ENCODE data around the gene DDX31.

The DDX31 gene

DNA sequence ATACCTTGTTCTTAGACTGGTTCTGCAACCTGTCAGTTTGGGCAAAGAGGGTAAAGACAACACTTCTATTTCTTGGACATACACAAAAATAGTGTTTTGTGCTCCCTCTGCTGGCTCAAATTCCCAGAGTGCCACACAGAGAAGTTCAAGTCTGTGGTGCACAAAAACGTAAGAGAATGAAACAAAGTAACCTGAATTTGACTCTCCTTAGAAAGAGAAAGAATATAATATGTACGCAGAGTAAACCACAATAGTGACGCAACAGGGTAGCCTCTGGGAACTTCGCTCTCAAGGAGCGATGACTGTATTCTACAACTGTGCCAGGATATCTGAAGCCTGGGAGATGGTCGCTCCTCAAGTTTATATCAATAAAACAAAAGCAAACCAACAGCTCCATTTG, 18.5 kb downstream of the DDX31 start:
- peak in 1 of 2 experiments; percentile 45 for DNase-seq (ENCODE audit: low read depth in 1 of 2, low spot score in 1 of 2)

DNA sequence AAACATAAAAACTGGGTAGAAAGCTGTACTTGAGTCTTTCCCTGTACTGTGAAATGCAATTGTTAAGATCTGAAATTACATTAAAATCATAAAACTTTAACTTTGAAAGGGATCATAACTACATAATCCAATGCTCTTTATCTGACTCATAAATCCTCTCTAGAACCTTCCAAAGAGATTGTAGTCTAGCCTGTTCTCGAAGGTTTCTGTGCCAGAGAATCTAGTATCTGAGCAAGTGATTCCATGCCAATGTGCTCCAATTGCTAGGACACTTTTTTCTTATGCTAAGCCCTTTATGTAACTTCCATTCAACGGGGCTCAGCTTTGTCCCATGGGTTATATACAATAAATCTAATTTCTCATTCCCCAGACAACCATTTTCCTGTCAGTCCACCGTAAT, 21.1 kb downstream of the DDX31 start:
- Histone ChIP-seq H3K4me3 (replicated peaks; ENCODE audit: insufficient read depth, low read length) (no peak overlapping the region), H3K27ac (replicated peaks) (no peak overlapping the region), H3K27me3 (ENCODE audit: insufficient read depth, poor library complexity, severe bottlenecking) (no peaks in the 10 kb centered on the region)
- TF ChIP-seq GABPA (IDR thresholded peaks at IDR 0.05; ENCODE audit: low read depth) (no peak), POLR2AphosphoS5 (IDR thresholded peaks at IDR 0.05; ENCODE audit: low read depth) (no peak), SPI1 (IDR thresholded peaks at IDR 0.05; ENCODE audit: borderline replicate concordance, low read depth) (no peak)
- TF ChIP-seq, protein P1, sequence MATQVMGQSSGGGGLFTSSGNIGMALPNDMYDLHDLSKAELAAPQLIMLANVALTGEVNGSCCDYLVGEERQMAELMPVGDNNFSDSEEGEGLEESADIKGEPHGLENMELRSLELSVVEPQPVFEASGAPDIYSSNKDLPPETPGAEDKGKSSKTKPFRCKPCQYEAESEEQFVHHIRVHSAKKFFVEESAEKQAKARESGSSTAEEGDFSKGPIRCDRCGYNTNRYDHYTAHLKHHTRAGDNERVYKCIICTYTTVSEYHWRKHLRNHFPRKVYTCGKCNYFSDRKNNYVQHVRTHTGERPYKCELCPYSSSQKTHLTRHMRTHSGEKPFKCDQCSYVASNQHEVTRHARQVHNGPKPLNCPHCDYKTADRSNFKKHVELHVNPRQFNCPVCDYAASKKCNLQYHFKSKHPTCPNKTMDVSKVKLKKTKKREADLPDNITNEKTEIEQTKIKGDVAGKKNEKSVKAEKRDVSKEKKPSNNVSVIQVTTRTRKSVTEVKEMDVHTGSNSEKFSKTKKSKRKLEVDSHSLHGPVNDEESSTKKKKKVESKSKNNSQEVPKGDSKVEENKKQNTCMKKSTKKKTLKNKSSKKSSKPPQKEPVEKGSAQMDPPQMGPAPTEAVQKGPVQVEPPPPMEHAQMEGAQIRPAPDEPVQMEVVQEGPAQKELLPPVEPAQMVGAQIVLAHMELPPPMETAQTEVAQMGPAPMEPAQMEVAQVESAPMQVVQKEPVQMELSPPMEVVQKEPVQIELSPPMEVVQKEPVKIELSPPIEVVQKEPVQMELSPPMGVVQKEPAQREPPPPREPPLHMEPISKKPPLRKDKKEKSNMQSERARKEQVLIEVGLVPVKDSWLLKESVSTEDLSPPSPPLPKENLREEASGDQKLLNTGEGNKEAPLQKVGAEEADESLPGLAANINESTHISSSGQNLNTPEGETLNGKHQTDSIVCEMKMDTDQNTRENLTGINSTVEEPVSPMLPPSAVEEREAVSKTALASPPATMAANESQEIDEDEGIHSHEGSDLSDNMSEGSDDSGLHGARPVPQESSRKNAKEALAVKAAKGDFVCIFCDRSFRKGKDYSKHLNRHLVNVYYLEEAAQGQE (IDR thresholded peaks at IDR 0.05; ENCODE audit: insufficient replicate concordance, low read depth) = no peak
- TF ChIP-seq, protein P2, sequence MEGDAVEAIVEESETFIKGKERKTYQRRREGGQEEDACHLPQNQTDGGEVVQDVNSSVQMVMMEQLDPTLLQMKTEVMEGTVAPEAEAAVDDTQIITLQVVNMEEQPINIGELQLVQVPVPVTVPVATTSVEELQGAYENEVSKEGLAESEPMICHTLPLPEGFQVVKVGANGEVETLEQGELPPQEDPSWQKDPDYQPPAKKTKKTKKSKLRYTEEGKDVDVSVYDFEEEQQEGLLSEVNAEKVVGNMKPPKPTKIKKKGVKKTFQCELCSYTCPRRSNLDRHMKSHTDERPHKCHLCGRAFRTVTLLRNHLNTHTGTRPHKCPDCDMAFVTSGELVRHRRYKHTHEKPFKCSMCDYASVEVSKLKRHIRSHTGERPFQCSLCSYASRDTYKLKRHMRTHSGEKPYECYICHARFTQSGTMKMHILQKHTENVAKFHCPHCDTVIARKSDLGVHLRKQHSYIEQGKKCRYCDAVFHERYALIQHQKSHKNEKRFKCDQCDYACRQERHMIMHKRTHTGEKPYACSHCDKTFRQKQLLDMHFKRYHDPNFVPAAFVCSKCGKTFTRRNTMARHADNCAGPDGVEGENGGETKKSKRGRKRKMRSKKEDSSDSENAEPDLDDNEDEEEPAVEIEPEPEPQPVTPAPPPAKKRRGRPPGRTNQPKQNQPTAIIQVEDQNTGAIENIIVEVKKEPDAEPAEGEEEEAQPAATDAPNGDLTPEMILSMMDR (IDR thresholded peaks at IDR 0.05; ENCODE audit: insufficient read depth, low read length) = no peak
- DNase-seq (ENCODE audit: low read depth in 1 of 2, low spot score in 1 of 2) = no peak

More for the DNA sequence above, 18.5 kb downstream of the DDX31 start:
- no peaks in the 10 kb centered on the region for H3K27me3 ChIP-seq (ENCODE audit: insufficient read depth, poor library complexity, severe bottlenecking)
- TF ChIP-seq POLR2AphosphoS5 (IDR thresholded peaks at IDR 0.05; ENCODE audit: low read depth) (no peak), SPI1 (IDR thresholded peaks at IDR 0.05; ENCODE audit: borderline replicate concordance, low read depth) (no peak), GABPA (IDR thresholded peaks at IDR 0.05; ENCODE audit: low read depth) (no peak)
- TF ChIP-seq, protein P1 (IDR thresholded peaks at IDR 0.05; ENCODE audit: insufficient replicate concordance, low read depth) = no peak
- TF ChIP-seq, protein P2 (IDR thresholded peaks at IDR 0.05; ENCODE audit: insufficient read depth, low read length) = peak; percentile 34
- no peak overlapping the region for H3K27ac ChIP-seq (replicated peaks)
- H3K4me3 ChIP-seq (replicated peaks; ENCODE audit: insufficient read depth, low read length) = no peak overlapping the region

DNA sequence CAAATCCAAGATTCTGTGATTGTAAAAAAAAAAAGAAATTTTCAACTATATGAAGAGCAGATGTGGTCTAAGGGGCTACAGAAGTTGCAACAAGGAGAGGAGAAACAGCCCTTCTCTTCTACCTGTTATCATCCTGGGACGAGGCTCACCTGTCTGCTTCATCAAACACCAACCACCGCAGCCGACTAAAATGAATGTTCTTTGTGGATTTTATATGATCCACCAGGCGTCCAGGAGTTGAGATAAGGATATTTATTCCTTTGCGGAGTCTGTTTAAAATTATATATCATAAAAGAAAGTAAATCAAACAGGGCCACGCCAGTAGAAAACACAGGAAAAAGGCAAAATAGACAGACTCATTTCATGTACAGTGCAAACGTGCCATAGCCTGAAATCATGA, 21.5 kb downstream of the DDX31 start:
- H3K27me3 ChIP-seq (ENCODE audit: insufficient read depth, poor library complexity, severe bottlenecking) = no peaks in the 10 kb centered on the region
- TF ChIP-seq, protein P1 (IDR thresholded peaks at IDR 0.05; ENCODE audit: insufficient replicate concordance, low read depth) = no peak
- TF ChIP-seq SPI1 (IDR thresholded peaks at IDR 0.05; ENCODE audit: borderline replicate concordance, low read depth) (no peak), GABPA (IDR thresholded peaks at IDR 0.05; ENCODE audit: low read depth) (no peak), POLR2AphosphoS5 (IDR thresholded peaks at IDR 0.05; ENCODE audit: low read depth) (no peak)
- TF ChIP-seq, protein P2 (IDR thresholded peaks at IDR 0.05; ENCODE audit: insufficient read depth, low read length) = no peak
- H3K27ac ChIP-seq (replicated peaks) = no peak overlapping the region
- DNase-seq (ENCODE audit: low read depth in 1 of 2, low spot score in 1 of 2) = no peak
- H3K4me3 ChIP-seq (replicated peaks; ENCODE audit: insufficient read depth, low read length) = no peak overlapping the region
